Neural crest cell (in vitro differentiated cells): Measurements from ENCODE around the gene PPP1R16B. TPM values are rescaled to one million over a fixed set of nuclear protein-coding genes. Genes with fewer than 3 reads are reported as not detected.

Experiments used
- DNase-seq: peaks from one replicate; pipeline ENCODE4 v3.0.0; 2021; ENCODE audit warnings: low read depth, mixed read lengths, low spot score
- H3K27ac Mint-ChIP-seq: one replicate; pipeline ENCODE4 v1.8.0; 2021; ENCODE audit warnings: mild to moderate bottlenecking, mixed read lengths; ENCODE audit not compliant: unreplicated experiment
- H3K27me3 Mint-ChIP-seq: 2 replicates; pipeline ENCODE4 v1.8.0; 2021; ENCODE audit warnings: low read depth, mild to moderate bottlenecking, mixed read lengths
- H3K36me3 Mint-ChIP-seq: 2 replicates; pipeline ENCODE4 v1.8.0; 2021; ENCODE audit warnings: low read depth, mild to moderate bottlenecking, mixed read lengths
- H3K4me1 Mint-ChIP-seq: 2 replicates; pipeline ENCODE4 v1.8.0; 2021; ENCODE audit warnings: mixed read lengths
- H3K4me3 Mint-ChIP-seq: one replicate; pipeline ENCODE4 v1.8.0; 2021; ENCODE audit warnings: mild to moderate bottlenecking, mixed read lengths
- H3K9me3 Mint-ChIP-seq: 2 replicates; pipeline ENCODE4 v1.8.0; 2021; ENCODE audit warnings: mixed read lengths
- total RNA-seq: library from RNA; stranded (reverse); gene quantifications from 2 replicates; pipeline ENCODE4 v1.2.1, GENCODE V29; 2021
- TF ChIP-seq, protein P1 (sequence below): fragments of 200-600 bp; sonication (generic); conservative IDR thresholded peaks from 2 replicates; pipeline ENCODE4 v1.5.0; 2021; ENCODE audit warnings: antibody characterized with exemption, mild to moderate bottlenecking

PPP1R16B gene
- total RNA-seq, 1 donor from 2014 or later = 0.30 TPM

GRCh38 chr20:38963745-38964144, 158.2 kb downstream of the PPP1R16B start:
- H3K27me3 Mint-ChIP-seq = no peaks in the 10 kb centered on the region
- no peak for DNase-seq

GRCh38 chr20:38965264-38965663, 159.8 kb downstream of the PPP1R16B start:
- no peak for DNase-seq
- TF ChIP-seq, protein P1, sequence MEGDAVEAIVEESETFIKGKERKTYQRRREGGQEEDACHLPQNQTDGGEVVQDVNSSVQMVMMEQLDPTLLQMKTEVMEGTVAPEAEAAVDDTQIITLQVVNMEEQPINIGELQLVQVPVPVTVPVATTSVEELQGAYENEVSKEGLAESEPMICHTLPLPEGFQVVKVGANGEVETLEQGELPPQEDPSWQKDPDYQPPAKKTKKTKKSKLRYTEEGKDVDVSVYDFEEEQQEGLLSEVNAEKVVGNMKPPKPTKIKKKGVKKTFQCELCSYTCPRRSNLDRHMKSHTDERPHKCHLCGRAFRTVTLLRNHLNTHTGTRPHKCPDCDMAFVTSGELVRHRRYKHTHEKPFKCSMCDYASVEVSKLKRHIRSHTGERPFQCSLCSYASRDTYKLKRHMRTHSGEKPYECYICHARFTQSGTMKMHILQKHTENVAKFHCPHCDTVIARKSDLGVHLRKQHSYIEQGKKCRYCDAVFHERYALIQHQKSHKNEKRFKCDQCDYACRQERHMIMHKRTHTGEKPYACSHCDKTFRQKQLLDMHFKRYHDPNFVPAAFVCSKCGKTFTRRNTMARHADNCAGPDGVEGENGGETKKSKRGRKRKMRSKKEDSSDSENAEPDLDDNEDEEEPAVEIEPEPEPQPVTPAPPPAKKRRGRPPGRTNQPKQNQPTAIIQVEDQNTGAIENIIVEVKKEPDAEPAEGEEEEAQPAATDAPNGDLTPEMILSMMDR = no peak
- Mint-ChIP-seq H3K4me3 (peak overlapping the region; percentile 36), H3K4me1 (peaks cover 33% of the 10 kb centered on the region), H3K9me3 (no peaks in the 10 kb centered on the region), H3K27me3 (no peaks in the 10 kb centered on the region), H3K27ac (no peak overlapping the region), H3K36me3 (peaks cover 5% of the 10 kb centered on the region)

More at GRCh38 chr20:38963745-38964144, 158.2 kb downstream of the PPP1R16B start:
- Mint-ChIP-seq H3K4me1 (peaks cover 33% of the 10 kb centered on the region), H3K27ac (no peak overlapping the region), H3K4me3 (peak overlapping the region; percentile 65), H3K9me3 (no peaks in the 10 kb centered on the region), H3K36me3 (peaks cover 5% of the 10 kb centered on the region)
- TF ChIP-seq, protein P1 = no peak

GRCh38 chr20:38968090-38968489, 162.6 kb downstream of the PPP1R16B start:
- no peaks in the 10 kb centered on the region for H3K9me3 Mint-ChIP-seq
- H3K4me1 Mint-ChIP-seq = peaks cover 24% of the 10 kb centered on the region
- peaks cover 9% of the 10 kb centered on the region for H3K36me3 Mint-ChIP-seq
- no peak overlapping the region for H3K27ac Mint-ChIP-seq
- no peaks in the 10 kb centered on the region for H3K27me3 Mint-ChIP-seq
- TF ChIP-seq, protein P1 = no peak
- no peak overlapping the region for H3K4me3 Mint-ChIP-seq
- no peak for DNase-seq

DNA sequence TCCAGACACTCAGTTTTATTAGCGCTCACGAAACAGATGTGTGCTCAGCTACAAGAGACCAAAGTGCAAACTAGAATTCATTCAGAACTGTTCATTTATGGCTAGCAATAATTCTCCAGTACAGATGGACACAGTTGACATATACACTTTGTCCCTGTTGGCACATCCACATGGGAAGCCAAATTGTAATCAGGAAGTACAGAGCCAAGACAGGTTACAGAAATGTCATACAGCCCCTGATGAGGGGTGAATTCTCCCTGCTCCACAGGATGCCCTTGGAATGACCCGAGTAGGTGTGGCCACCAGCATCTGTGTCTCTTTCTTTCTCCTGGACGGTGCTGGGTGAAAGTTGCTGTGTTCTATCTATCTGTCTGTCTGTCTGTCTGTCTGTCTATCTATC, 164.2 kb downstream of the PPP1R16B start:
- Mint-ChIP-seq H3K9me3 (no peaks in the 10 kb centered on the region), H3K4me3 (no peak overlapping the region), H3K4me1 (peaks cover 14% of the 10 kb centered on the region), H3K36me3 (peaks cover 6% of the 10 kb centered on the region), H3K27me3 (no peaks in the 10 kb centered on the region), H3K27ac (no peak overlapping the region)
- DNase-seq = no peak
- TF ChIP-seq, protein P1 = no peak

GRCh38 chr20:38970302-38970701, 164.8 kb downstream of the PPP1R16B start:
- DNase-seq = no peak
- Mint-ChIP-seq H3K27me3 (no peaks in the 10 kb centered on the region), H3K9me3 (no peaks in the 10 kb centered on the region), H3K4me1 (peaks cover 12% of the 10 kb centered on the region), H3K36me3 (peaks cover 4% of the 10 kb centered on the region), H3K27ac (no peak overlapping the region), H3K4me3 (no peak overlapping the region)
- TF ChIP-seq, protein P1 = no peak

Other genes starting within 250 kb of the PPP1R16B start
- not detected in 2 replicates for gene ADIG, start 224.5 kb upstream of the PPP1R16B start, total RNA-seq
- gene ARHGAP40, start 203.9 kb upstream of the PPP1R16B start, total RNA-seq = not detected in 2 replicates
- 0.09 and 0.16 TPM in 2 replicates for gene SLC32A1, start 81.2 kb upstream of the PPP1R16B start, total RNA-seq
- 14.3 and 14.9 TPM in 2 replicates for gene ACTR5, start 57.2 kb upstream of the PPP1R16B start, total RNA-seq
- gene FAM83D, start 120.7 kb downstream of the PPP1R16B start, total RNA-seq = 37.9 and 38.6 TPM in 2 replicates
- 20.7 and 22.8 TPM in 2 replicates for gene DHX35, start 156.6 kb downstream of the PPP1R16B start, total RNA-seq